ENCODE data around the gene SEPTIN2.
"Not testable (repeated sequence)": the region's sequence is repeated elsewhere in the genome, so short reads cannot be mapped to it uniquely, and the experiment has no call there.

SEPTIN2 gene

GRCh38 chr2:241288324-241288888 lies 27.3 kb upstream of the SEPTIN2 start:
- DNase-seq (ENCODE audit: low spot score), result no peak

- DNase-seq (ENCODE audit: low spot score), result no peak
Measured at GRCh38 chr2:241289053-241289452, 26.7 kb upstream of the SEPTIN2 start.

DNA sequence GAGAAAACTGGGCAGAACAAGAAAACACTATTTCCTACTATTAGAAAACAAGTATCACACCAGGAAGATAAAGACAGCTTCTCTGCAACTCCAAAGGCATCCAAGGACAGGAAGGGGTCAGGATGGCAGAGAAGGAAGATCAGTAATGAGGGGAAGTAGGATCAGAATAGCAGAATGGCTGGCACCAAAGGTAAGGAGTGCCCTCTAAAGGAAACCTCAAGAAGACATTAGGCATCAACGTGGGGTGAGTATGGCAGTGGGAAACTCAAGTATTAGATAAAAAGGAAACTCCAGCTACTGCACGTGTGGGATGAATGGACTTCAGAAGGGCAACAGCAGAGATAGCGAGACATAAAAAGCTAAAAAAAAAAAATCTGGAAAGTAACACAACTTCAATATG lies 26.1 kb upstream of the SEPTIN2 start:
- no peak for DNase-seq (ENCODE audit: low spot score)

- no peak for DNase-seq (ENCODE audit: low spot score)
Measured at GRCh38 chr2:241291153-241291552, 24.6 kb upstream of the SEPTIN2 start.

GRCh38 chr2:241291977-241292376 lies 23.7 kb upstream of the SEPTIN2 start:
- no peak for DNase-seq (ENCODE audit: low spot score)

DNA sequence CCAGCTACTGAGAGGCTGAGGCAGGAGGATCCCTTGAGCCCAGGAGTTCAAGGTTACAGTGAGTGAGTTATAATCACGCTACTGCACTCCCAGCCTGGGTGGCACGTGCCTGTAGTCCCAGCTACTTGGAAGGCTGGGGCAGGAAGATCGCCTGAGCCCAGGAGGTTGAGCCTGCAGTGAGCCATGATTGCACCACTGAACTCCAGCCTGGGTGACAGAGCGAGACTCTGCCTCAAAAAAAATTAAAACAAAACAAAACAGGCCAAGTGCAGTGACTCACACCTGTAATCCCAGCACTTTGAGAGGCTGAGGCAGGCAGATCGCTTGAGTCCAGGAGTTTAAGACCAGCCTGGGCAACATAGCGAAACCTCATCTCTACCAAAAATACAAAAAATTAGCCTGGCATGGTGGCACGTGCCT lies 22.3 kb upstream of the SEPTIN2 start:
- DNase-seq (ENCODE audit: low spot score), result not testable (repeated sequence)

DNA sequence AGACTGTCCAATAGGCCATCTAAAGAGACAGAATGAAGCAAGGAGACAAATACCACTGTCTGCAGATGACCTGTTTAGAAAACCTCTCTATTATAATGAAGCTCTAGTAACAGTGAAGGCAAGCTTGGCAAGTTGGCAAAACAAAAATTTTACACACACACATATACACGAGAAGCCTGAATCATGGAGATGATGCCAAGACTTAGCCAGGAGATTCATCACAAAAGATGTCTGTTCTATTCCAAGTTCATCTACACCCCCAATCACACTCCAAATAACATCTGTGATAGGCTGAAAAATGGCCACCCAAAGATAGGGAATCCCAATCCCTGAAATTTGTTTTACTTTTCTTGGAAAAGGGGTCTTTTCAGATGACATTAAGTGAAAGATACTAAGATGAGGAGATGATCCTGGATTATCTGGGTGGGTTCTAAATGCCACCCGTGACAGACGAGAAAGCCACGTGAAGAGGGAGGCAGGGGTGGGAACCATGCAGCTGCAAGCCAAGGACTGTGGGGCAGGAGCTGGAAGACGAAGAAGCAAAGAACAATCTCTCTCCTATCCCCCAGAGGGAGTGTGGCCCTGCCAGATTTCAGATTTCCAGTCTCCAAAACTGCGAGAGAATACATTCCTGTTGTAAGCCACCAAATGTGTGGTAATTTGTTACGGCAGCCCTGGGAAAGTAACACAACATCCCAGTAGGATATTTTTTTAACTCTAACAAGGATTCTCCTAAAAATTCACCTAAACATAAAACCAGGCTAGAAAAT lies 20.2 kb upstream of the SEPTIN2 start:
- DNase-seq (ENCODE audit: low spot score), result no peak

DNA sequence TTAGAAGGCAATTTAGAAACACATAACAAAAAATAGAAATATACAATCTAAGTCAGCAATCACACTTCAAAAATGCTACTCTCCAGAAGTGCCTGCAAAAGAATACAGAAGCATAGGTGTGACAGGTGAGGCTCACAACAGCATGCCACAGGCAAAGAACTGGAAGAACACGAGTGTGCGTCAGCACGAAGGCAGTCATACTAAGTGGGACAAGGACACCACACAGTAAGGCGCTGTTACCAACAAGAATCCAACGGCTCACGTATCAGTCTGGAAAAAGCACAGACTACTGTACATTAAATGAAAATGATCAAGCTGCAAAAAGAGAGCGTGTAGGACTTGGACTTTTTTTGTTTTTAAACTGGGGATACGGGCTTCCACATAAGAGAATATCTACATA lies 19.0 kb upstream of the SEPTIN2 start:
- DNase-seq (ENCODE audit: low spot score), result no peak

DNA sequence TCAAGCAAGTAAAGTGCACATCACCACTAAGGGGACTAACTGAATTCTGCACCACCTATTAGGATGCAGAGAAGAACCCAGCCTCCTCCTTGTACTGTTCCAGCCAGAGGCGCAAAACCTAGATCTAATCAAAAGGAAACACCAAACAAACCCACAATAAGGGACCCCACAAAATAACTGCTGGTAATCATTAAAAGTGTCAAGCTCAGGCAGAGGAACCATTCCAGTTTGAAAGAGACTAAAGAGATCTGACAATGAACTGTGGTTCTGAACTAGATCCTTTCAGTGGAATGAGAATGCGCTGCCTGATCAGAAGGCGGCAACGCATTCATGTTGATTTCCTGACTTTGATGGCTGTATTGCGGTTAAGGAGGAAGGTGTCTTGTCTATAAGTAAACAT lies 17.1 kb upstream of the SEPTIN2 start:
- DNase-seq (ENCODE audit: low spot score), result no peak

- DNase-seq (ENCODE audit: low spot score), result no peak
Measured at GRCh38 chr2:241300000-241300399, 15.7 kb upstream of the SEPTIN2 start.

GRCh38 chr2:241302083-241302482 lies 13.6 kb upstream of the SEPTIN2 start:
- DNase-seq (ENCODE audit: low spot score), result no peak

- DNase-seq (ENCODE audit: low spot score), result no peak
Measured at GRCh38 chr2:241302759-241303651, 12.7 kb upstream of the SEPTIN2 start.

DNA sequence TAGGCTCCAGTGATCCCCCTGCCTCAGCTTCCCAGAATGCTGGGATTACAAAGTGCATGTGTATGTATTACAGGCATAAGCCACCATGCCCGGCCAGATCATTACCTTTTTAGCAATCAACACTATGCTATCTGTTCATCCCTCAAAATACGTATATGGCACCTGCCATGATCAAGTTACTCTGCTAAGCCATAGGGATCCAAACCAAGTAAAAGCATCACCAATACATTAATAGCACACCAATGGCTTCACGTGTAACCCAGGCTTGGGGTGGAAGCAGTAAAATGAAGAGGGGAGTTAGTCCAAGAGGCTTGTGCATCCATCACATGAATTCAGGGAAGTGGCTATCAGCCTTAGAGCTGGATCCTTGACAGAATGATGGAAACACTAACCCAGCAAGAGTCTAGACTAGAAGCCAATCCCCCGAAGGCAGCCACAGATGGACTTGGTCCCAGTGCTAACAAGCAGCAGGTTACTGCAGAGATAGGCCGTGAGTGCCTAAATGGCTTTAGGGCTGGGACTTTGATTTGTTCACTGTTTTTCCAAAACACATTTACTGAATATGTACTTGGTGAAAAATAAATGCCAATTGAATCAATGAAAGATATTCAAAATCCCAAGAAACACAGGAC lies 11.6 kb upstream of the SEPTIN2 start:
- DNase-seq (ENCODE audit: low spot score), result no peak

GRCh38 chr2:241307055-241307454 lies 8.7 kb upstream of the SEPTIN2 start:
- no peak for DNase-seq (ENCODE audit: low spot score)

GRCh38 chr2:241308267-241308666 lies 7.5 kb upstream of the SEPTIN2 start:
- no peak for DNase-seq (ENCODE audit: low spot score)

DNA sequence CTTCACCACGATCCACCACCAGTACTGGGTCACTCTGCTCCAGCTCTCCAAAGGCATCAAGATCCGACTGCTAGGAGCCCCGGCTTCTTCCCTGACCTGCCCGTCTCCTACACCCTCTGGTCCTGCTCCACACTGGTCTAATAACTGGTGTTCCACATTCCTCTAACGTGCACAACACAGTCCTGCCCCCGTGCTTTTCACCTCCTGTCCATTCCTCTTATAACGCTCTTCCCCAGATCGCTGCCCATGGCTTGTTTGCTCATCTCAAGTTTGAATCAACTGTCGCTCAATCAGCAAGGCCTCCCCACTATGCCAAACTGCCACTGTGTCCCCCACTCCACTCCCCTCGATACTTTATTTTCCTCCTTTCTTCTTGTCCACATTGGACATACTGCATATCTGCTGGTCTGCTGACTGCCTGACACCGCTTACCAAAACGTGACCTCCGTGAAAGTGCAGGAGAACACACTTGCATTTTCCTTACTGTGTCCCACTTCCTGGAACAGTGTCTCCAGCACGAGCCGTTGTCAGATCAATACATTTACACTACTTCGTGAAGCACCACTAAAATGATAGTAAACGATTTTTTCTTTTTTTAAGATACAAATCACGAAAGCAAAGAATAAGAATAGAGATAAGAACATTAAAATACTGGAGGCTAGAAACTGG lies 6.8 kb upstream of the SEPTIN2 start:
- DNase-seq (ENCODE audit: low spot score), result no peak

DNA sequence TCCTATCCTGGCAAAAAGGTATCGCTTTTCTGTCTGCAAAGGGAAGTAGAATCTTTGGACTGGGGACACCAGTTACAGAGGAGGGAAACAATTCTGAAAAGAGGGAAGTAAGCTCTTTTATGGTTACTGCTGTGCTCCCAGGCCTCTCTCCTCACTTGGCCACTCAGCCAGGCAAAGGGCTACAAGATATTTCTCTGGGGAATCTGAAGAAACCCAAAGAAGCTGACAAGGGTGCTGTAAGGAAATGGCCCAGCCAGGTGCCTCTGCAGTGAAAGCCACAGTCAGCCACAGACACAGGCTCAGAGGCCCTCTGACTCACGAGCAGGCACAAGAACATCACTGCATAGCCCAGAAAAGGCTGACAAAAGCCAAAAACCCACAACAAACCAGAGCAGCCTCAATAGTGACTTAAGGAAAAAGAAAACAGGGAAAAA lies 6.0 kb upstream of the SEPTIN2 start:
- no peak for DNase-seq (ENCODE audit: low spot score)

DNA sequence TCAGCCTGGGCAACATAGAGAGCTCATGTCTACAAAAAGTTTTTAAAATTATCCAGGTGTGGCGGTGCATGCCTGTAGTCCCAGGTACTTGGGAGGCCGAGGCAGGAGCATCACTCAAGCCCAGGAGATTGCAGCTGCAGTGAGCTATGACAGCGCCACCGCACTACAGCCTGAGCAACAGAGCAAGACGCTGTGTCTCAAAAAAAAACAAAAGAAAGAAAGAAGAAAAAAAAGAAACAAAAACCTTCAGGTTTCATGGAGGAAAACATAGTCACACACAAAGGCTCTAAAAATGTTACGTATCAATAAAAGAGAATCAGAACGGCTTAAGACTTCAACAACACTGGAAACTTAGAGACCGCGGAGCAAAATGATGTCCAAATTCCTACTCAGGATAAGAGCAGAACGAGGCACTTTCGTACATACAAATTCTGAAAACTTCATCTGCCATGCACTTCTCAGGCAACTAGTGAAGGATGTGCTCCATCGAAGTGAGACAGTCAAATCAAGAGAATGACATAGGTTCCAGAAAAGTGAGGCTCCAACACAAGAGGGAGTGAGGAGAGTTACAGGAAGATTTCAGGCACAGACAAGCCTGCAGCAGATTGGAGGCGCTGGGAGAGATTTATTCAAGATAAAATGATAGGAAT lies 4.7 kb upstream of the SEPTIN2 start:
- no peak for DNase-seq (ENCODE audit: low spot score)

DNA sequence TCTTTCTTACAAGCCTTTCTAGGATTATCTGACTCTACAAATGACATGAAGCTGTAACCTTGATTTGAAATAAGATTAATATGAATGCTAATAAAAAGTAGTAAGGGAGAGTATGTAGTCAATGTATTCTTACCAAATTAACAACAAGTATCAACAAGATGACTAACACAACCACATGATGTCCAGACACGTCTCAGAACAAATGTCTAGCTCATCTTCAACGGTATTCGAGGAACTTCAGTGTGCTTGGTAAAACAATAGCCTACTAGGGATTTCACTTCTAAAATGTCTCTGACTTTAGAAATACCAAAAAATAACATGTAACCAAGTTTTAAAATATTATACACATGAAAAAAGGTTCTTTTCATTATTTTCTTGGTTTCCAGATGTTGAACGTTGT lies 3.6 kb upstream of the SEPTIN2 start:
- no peak for DNase-seq (ENCODE audit: low spot score)

DNA sequence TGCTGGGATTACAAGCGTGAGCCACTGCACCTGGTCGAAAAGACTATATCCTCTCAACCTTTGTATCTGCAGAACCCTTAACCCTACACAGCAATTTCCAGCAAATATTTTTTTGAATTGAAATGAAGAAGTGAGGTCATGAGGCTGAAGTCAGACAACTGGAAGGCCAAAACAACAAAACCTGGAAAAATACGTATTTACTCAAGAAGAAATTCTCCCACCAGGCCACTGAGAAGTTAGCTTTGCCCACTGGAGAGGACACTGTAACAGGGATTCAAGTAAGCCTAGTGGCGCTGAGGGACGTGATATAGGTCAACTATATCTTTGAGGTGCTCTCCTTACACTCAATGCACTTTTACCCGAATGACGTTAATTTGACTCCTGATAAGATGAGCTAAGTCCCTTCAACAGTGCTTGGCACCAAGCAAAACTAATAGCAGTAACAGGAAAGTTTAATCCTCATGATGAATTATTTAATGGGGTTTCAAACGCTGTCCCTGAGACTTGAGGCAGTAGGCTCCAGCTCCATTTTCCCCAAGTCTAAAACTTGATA lies 2.1 kb upstream of the SEPTIN2 start:
- no peak for DNase-seq (ENCODE audit: low spot score)
